HG03280 (cell line): ENCODE measurements around the gene UBE2QL1.

Experiments
- ATAC-seq: cut with Tn5 transposase; IDR thresholded peaks from one replicate; pipeline ENCODE4 v1.9.1; 2021; ENCODE audit warnings: mild to moderate bottlenecking, moderate library complexity; ENCODE audit not compliant: unreplicated experiment

The UBE2QL1 gene

DNA sequence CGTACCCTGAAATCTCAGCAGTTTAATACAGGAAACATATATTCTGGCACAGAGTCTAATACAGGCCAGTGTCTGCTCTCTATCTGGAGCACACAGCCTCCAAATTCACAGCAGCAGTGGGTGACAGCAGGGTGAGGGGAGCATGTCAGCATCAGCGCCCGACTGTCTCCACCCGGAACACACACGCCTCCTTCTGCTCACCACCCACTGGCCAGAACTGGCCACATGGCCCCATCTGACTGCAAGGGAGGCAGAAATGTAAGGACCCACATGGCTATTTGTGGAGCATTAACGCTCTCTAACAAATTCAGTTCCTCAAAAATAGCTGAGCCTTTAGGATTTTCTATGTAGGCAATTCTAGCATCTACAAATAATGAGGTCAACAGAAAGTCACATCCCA lies 24.6 kb downstream of the UBE2QL1 start:
- no peak for ATAC-seq

DNA sequence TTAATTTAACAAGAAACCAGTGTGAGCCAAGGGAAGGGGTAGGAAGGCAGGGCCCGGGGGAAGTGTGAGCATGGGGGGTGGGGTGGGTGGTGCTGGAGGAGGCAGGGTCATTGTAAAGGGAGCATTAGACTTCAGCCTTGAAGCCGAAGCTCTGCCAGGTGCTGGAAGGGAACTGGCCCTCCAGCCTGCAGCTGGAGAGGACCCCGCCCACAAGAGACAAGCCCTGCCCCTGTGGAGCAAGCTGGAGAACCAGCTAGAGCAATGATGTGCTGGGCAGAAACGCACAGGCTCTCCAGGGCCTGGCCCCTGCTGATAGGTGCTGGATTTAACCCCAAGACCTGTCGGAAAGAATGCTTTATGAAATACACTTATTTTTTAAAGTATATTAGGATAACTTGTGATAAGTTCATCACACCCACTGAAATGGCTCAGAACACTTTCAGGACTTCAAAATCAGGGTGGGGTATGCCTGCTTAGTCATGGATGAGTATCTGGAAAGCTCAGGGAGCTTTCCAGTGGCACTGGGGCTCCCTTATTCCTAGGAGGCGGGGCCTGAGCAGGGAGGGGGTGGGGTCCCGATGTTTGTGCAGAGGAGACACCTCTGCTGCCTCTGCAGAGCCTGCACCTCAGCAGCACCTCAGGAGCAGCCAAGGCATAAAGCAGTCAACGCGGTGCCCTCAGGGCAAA lies 27.1 kb downstream of the UBE2QL1 start:
- no peak for ATAC-seq

DNA sequence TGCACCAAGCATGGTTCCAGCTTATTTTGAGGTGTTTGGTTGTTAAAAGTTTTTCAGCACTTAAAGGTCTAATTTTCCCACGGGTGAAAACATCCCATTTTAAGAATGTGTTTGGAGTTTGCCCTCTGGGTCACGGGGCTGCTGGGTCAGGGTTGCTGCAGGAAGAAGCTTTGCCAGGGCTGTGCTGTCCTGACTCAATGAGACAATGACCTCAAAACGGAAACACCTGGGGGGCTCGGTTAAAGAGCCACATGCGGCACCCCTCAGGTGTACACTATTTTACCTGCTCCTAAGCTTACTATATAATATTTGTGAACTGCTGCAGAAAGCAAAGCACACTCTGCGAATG lies 27.6 kb downstream of the UBE2QL1 start:
- ATAC-seq: no peak

DNA sequence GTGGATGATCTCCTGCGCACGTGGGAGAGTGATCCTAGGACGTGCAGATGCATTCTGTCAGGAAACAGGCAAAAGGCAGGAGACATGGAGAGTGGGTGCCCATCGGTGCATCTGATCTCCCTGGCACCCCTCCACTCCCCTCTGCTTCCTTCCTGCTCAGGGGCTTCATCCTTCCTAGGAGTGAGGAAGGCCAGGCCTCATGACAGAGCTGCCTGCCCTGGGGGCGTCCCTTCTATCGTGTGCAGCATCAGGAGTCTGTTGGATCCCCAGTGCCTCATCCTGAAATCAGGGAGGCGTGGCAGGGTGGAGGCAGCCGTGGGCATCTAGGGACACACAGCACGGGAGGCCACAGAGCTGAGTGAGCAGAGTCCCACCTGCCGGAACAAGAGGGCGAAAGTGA lies 30.1 kb downstream of the UBE2QL1 start:
- no peak for ATAC-seq

DNA sequence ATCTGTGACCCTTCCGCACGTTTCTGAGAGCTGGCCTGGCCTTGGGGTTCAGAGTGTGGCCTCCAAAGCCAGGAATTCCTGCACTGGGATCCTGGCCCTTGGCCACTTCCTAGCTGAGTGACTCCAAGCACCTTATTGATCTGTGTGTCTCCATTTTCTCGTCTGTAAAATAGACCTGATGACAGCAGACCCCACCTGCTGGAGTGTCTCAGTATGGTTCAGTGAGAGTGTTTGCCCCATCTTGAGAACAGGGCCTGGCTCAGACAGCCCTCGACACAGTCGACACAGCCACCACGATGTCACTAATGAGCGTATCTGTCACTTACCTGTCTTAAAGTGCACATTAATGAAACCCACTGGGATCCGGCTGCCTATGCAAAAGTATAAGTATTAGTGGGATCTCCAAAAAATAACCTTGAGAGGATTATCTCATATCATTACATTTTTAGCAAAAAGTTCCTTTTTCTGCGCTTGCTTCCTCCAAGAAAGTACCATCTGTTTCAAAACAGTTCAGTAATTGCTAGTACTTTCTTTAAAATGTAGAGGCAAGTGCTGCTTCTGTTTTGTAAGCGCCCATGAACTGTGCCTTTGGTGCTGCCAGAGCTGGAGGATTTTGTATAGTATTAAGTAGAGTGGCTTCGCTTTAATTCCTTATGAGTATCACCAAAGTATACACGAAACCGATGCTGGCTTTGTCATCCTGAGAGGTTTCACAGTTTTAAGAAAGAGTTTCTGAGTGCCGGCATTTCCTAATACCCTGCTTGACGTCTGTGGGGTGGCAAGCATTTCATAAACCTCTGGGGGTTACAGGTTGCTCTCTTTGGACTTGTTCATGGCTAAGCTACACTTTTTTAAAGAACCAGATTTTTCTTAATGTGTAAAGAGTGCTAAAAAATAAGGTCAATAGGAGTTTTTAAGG lies 31.7 kb downstream of the UBE2QL1 start:
- ATAC-seq: peak; percentile 45

DNA sequence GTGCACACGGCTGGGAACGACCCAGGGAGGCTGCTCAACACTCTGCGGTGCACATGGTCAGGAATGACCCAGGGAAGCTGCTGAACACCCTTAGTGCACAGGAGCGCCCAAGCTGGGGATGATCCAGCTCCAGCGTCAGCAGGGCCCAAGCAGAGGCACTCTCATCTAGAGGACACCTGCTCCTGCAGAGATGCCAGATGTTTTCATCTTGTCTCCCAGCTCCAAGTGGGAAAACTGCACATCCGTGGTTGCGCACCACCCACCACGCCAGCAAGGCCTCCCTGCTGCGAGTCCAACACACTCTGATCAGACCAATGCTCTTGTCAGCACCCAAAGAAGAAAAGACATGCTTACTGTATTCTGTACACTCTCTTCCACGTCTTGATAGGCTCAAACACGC lies 34.1 kb downstream of the UBE2QL1 start:
- no peak for ATAC-seq

DNA sequence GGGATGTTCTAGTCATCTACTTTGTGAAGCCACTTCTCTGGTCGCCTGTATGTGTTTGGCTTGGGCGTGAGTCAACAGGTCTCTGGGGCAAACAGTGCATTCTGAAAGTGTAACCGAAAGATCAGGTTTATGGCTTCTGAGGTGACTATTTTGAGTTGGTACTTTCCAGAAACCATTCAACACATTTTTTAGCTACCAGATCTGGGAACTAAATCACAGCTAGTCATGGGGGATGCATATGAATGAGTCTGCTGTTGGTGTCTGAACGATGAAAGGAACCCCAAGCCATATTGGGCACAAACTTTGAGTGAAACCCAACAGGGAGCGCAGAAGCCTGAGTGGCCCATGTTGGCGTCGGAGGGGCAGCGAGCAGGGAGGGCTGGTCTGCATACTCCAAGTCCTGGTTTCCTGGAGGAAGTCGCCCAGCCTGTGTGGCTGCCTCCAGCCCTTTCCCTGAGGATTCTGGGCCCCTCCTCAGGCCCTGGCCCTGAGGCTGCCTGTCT lies 35.3 kb downstream of the UBE2QL1 start:
- peak; percentile 81 for ATAC-seq

DNA sequence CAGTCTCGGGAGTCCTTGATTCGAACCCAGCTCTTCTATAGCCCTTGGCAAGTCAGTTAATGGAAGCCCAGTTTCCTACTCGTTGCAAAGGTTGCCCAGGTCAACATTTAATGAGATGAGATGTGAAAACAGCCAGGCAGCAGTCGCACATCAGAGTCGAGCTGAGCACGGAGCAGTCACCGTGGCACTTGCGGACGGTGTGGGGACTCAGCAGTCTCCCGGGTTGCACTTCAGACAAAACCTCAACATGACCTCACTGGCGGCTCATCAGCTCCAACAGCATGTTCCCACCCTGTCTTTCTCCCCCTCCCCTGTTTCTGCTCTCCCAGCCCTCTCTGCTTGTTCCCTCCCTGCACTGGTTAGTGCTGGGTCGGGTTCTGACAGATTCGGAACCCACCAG lies 35.8 kb downstream of the UBE2QL1 start:
- ATAC-seq: peak; percentile 21

DNA sequence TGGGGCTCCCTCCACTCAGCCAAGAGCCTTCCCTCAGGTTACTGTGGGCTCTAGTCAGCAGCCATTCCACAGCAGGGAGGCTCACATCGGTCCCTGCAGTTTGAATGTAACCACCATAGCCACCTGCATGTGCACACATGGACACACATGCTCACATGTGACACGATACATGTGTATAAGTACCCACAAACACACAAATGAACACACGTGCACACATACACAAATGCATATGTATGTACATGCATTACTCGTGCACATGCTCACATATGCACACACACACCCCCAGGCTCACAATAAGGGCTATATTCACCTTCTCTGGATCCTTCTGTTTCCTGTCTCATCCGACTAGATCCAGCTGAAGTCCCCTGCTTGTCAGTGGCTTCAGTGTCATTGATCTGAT lies 36.2 kb downstream of the UBE2QL1 start:
- ATAC-seq: no peak

DNA sequence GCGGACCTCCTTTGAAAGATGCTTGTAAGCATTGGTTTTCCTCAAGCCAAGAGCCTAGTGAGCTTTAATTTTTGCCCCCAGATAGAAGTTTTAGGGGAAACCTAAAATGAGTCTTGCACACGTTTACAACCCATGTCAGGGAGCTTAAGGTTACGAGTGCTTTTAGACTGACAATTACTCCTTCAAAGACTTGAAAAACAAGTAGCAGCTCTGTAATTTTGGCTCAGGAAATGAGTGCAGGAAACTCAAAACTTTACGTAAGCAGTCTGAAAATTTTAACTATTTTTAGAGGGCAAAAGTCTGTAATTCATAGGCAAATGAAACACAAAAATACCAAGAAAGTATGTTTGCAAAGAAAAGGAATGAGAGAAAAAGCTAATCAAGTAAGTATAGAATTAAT lies 36.8 kb downstream of the UBE2QL1 start:
- ATAC-seq: no peak

DNA sequence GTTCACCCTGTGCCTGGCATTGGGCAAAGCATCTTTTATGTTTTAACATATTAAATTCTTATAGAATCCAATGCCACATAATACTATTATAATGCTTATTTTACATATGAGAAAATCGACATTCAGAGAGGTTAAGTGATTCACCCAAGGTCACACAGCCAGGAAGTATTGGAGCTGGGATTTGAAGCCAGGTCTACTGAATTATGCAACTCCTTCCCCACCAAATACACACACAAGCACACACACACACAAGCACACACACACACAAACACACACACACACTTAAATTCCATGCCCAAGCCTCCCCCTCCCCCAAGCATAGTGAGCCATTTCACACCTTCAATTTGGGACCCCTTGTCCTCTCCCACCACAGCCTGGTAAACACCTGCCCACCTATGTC lies 37.4 kb downstream of the UBE2QL1 start:
- no peak for ATAC-seq

DNA sequence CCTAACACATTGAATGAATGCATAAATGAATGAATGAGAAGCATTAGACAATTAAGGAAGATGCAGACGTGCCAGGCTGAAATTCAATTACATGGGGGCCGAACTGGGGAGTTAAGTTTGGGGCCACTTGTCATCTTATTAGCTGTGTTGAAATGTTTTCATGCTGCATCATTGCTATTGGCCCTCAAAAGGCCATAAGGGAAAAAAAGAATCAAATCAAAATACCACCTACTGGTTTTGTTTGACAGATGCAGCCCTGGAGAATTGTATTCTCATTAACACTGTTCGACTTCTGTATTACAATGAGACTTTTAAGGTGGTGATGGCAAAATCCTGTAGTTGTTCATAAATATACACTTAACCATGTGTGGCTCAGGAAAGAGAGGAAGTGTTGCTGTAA lies 38.4 kb downstream of the UBE2QL1 start:
- ATAC-seq: no peak

DNA sequence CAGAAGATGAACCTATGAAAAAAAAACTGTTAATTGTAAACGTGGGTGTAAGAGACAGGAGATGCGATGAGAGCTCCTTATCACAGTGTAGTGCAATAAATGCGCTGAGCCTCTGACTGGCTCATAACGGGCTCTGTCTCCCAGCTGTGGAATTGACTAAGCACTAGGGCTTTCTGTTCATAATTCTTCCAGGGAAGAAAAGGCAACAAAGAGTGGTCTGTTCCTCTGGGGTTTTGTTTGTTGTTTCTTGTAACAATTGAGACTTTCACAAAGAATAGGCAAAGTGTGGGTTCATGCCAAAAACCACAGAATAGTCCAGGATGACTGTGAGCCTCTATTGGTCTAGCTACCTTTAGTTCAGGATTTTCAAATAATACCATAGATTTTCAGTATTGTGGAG lies 39.4 kb downstream of the UBE2QL1 start:
- ATAC-seq: no peak

DNA sequence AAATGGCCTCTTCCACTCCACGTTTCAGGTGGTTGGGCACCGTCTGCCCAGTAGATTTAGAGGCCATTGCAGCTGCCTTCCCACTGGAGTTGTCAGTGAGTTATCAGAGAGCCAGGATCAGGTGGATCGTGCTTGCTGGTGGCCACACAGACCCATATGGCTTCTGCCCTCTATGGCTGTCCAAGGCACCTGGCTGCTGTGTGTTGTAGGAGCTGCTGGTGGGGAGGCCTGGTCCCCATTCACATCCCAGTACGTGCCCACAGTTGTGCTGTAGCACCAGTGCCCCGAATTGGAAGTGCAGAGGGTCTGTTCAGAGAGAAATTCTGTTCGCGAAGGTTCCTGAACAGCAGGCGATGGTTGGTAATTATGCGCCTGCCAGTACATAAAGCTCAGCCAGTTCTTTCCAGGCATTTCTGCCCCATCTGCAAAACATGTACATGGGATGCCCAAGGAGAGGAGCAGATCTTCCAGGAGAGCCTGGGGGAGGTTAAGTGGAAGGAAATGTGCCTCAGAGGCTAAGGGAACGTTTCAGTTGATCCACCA lies 41.1 kb downstream of the UBE2QL1 start:
- no peak for ATAC-seq

DNA sequence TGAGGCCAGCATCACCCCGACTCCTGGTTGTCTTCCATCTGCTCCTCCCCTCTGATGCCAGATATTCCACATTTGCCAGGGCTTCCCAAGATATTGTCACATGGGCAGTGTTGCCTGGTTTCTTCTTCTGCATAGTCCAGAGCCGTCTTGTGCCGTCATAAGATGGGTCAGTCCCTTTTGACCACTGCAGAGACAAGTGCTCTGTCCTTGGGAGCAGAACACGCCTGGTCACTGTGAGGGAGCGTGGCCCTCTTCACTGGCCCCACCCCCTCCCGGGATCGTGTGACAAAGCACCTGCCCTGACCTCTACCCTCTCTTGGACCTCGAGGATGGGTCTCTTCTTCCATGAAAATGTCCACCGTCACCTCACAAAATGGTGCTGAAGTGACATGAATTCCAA lies 41.6 kb downstream of the UBE2QL1 start:
- ATAC-seq: no peak

DNA sequence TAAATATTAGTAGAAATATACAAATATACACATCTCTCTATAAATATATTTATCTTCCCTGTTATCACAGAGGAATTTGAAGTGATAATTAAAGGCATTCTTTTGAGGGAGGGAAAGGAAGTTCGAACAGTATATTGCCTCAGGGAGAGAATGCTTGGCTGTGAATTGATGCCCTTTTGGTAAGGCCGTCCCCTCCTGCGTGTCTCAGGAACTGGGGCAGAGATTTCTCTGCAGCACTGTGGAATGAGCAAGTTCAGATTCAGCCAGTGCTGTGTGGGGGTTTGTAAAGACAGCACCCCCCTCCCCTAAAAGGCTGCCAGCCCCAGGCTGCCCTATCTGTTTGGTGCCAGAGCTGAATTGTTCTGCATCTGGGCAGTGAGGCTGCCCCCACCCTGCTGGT lies 42.0 kb downstream of the UBE2QL1 start:
- ATAC-seq: no peak

DNA sequence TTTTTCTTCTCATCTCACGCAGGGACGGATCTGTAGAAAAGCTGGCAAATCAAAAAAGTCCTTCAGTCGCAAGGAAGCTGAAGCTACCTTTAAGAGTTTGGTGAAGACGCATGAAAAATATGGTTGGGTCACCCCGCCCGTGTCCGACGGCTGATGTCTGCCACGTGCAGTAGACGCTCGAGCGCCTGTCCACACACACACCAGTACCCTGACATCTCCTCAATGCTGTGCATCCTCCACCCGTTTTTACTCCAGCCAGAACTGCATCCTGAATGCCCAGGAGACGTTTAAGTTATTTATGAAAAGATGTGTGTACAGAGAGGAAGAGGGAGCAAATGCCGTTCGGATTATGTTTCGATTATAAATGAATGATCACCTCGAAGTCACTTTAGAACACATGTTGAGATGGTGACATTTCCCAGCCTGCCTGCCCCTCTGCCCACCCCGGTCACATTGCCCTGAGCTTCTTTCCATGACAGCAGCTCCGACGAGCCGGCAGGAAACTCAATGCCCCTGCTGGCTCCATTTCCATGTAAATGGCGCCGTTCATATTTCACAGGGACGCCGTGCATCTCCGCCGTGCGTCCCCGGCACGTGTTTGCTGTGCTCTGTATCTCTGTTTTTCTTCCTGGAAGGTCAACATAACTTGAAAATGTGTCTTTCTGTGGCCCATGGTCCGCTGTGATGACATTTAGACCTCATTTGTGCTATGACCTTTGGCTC lies 42.7 kb downstream of the UBE2QL1 start:
- ATAC-seq: no peak

DNA sequence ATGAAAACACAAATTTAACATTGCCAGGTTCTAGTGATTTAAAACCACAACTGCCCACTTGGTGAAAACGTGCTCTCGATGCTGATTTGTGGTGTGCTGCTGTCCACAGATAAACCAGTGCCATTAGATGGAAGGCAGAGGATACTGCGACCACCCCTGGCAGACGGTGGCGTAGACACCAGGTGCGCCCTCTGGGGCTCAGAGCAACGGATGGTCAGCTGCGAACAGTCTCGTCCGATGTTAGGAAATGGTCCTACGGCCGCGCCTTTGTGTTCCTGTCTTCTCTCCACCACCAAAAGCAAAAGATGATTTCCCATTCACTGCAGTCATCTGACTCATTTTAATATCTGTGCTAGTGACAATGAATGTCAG lies 43.2 kb downstream of the UBE2QL1 start:
- ATAC-seq: no peak

DNA sequence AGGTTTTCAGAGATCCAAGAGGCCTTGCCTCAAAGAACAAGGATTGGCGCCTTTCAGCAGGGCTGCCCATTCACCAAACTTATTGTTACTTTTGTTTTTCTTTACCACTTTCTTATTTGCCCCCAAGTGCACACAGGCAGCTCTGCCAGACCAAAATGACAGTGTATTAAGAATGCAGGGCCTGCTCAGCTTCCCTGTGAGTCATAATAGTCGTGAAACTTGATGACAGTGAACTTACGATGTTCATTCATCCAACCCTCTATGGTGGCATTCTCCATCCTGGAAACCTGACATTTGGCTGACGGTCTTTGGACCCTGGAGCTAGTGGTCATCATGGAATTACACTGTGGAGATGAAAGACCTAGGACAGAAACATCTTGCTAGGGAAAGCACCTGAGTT lies 44.3 kb downstream of the UBE2QL1 start:
- no peak for ATAC-seq

DNA sequence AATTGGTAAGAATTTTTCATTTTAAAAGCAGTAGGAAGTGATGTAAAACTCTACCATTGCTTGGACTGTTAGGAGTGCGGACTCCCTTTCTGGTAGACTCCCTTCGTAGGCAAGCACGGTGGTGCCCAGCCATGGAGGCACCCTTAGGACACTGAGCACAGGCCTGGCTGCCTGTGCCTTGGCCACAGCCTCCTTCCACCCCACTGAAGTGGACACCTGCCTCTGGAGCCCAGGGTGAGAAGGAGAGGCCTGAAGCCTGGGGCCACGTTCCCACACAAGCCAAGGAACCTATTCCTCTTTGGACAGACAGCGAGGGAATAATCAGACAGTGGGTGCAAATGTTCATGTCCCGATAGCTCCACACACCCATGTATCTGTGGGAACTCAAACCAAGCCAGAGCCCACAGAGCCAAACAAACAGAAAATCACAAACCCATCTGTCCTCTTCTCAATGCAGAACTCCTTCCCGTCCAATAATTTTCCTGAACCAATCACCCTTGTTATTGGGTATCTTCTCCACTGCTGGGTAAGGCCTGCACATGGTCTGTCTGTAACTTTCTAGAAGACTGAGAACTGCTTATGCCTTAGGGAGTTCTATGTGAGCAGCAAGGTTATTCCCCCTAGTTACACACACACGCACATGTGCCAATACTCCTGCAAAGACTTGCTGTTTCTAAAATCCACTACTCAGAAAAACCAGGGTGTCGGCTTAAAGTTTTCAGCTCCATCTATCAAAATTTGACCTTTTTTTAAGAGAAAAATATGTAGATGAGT lies 45.2 kb downstream of the UBE2QL1 start:
- ATAC-seq: no peak

DNA sequence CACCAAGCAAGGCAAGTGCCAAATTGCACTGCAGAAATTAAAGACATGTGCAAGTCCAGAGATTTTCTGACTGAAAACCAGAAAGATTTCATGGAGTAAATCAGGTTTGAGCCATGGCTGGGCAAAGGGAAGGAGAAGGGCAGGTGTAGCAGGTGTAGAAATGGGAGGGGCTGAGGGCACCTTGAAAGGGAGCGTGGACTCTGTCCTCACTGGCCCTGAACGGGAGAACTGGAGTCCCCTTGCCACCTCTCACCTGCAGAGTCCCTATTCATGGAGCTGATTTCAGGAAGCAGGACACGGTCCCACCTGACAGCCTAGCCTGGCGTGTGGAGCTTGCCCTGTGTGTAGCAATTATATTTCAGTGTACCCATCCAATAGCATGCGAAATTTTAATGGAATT lies 46.3 kb downstream of the UBE2QL1 start:
- no peak for ATAC-seq
